LNCaP clone FGC (cell line): ENCODE measurements around the gene BBX.

Experiments used
- DNase-seq: peaks from one replicate; pipeline ENCODE4 v3.0.0-alpha.2; 2011; ENCODE audit warnings: low read depth
- H3K4me3 ChIP-seq: 2 replicates; pipeline ENCODE4 v1.5.1; 2011; ENCODE audit warnings: mild to moderate bottlenecking, low read depth, low read length, control low read depth
- CTCF ChIP-seq: IDR thresholded peaks from 2 replicates; pipeline ENCODE4 v1.5.1; 2012; ENCODE audit warnings: mild to moderate bottlenecking; ENCODE audit not compliant: control insufficient read depth, insufficient read depth; ENCODE audit errors: extremely low read depth

The BBX gene

GRCh38 chr3:107596639-107597038, 73.9 kb downstream of the BBX start:
- no peak overlapping the region for H3K4me3 ChIP-seq
- DNase-seq: no peak
- no peak for TF ChIP-seq CTCF

GRCh38 chr3:107598926-107599771, 76.4 kb downstream of the BBX start:
- DNase-seq: peak; percentile 28
- no peak for TF ChIP-seq CTCF
- H3K4me3 ChIP-seq: peak overlapping the region; percentile 46

GRCh38 chr3:107599772-107600145, 77.0 kb downstream of the BBX start:
- TF ChIP-seq CTCF: no peak
- H3K4me3 ChIP-seq: peak overlapping the region; percentile 46
- no peak for DNase-seq

- H3K4me3 ChIP-seq: no peak overlapping the region
- TF ChIP-seq CTCF: no peak
- DNase-seq: no peak
Observed at GRCh38 chr3:107600780-107601179, 78.0 kb downstream of the BBX start.

GRCh38 chr3:107604057-107604822, 81.5 kb downstream of the BBX start:
- H3K4me3 ChIP-seq: no peak overlapping the region
- no peak for TF ChIP-seq CTCF
- no peak for DNase-seq

GRCh38 chr3:107611775-107612469, 89.2 kb downstream of the BBX start:
- H3K4me3 ChIP-seq: no peak overlapping the region

More at GRCh38 chr3:107611775-107612469, 89.2 kb downstream of the BBX start:
- no peak for TF ChIP-seq CTCF
- DNase-seq: no peak
